ENCODE results near the gene UBALD2. TPM values are rescaled to one million over a fixed set of nuclear protein-coding genes. Genes with fewer than 3 reads are reported as not detected.

Gene UBALD2
- total RNA-seq, 1 donor from 2014 or later: 46.9 TPM

DNA sequence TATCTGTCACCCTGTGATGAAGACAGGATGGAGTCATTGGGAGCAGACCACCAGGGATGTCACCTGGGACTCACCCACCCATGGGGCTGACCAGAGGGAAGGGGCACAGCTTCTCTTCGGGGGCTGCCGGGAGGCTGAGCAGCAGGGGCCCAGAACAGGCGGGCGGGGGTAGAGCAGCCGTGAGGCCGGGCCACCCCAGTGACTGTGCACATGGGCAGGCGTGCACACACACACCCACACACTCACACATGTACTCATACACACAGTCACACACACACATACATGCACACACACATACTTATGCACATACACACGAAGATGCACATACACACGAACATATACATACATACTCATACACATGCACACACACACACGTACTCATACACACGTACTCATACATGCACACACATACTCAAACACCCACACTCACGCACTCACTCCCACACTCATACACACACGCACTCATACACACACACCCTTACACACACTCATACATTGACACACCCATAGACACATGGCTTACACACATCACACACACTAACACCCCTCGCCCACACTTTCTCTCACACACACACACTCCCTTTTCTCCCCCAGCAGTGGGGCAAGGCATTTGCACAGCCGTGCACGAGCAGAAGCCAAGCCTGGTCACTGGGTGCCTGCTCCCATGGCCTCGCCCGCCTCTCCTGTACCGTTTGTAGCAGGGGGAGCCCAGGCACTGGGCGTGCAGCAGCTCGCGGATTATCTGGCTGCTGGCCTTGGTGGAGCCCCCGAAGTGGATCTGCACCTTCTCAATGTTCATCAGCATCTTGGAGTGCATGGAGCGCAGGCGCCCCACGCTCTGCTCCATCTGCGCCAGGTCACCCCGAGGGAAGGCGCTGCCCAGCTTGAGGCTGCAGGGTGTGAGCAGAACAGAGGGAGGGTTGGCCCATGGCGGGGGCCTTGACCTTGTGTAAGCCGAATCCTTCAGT, 12.4 kb downstream of the UBALD2 start:
- Mint-ChIP-seq H3K27ac (peak overlapping the region; percentile 72), H3K27me3 (no peaks in the 10 kb centered on the region), H3K36me3 (no peaks in the 10 kb centered on the region), H3K4me3 (no peak overlapping the region), H3K9me3 (no peaks in the 10 kb centered on the region), H3K4me1 (ENCODE audit: unreplicated experiment) (peaks cover 10% of the 10 kb centered on the region)
- TF ChIP-seq, protein P1, sequence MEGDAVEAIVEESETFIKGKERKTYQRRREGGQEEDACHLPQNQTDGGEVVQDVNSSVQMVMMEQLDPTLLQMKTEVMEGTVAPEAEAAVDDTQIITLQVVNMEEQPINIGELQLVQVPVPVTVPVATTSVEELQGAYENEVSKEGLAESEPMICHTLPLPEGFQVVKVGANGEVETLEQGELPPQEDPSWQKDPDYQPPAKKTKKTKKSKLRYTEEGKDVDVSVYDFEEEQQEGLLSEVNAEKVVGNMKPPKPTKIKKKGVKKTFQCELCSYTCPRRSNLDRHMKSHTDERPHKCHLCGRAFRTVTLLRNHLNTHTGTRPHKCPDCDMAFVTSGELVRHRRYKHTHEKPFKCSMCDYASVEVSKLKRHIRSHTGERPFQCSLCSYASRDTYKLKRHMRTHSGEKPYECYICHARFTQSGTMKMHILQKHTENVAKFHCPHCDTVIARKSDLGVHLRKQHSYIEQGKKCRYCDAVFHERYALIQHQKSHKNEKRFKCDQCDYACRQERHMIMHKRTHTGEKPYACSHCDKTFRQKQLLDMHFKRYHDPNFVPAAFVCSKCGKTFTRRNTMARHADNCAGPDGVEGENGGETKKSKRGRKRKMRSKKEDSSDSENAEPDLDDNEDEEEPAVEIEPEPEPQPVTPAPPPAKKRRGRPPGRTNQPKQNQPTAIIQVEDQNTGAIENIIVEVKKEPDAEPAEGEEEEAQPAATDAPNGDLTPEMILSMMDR (conservative IDR thresholded peaks at IDR 0.05): no peak
- DNase-seq (ENCODE audit: extremely low spot score, unreplicated experiment): no peak

DNA sequence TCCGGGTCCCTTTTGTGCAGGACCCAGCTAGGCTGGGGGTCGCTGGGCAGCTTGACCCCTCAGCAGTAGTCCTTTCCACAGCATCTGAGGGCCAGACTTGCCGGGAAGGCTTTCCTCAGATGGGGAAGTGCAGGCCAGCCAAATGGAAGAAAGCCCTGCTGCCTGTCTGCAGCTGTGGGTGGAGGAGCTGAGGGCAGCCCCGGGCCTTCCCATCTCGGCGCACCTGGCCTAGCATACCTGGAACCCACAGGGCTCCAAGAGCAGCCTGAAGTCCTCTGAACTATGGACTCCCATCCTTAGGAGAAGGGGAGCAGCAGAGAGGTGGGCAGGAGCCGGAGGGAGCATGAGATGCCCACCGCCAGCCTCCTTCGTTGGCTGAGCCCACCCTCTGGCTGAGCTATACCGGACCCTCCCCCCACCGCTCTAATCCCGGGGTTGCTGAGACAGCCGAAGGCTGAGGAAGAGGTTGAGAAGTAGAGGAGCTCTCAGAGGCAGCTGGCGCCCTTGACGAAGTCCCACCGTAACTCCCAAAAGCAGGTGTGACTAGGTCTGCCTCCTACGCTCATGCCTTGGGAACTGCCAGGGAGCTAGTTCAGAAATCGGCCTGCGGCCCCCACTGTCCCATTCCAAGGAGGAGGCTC, 13.2 kb downstream of the UBALD2 start:
- no peak overlapping the region for H3K27ac Mint-ChIP-seq
- TF ChIP-seq, protein P1 (conservative IDR thresholded peaks at IDR 0.05): no peak
- H3K36me3 Mint-ChIP-seq: no peaks in the 10 kb centered on the region
- peaks cover 10% of the 10 kb centered on the region for H3K4me1 Mint-ChIP-seq (ENCODE audit: unreplicated experiment)
- no peaks in the 10 kb centered on the region for H3K9me3 Mint-ChIP-seq
- DNase-seq (ENCODE audit: extremely low spot score, unreplicated experiment): no peak
- no peak overlapping the region for H3K4me3 Mint-ChIP-seq
- H3K27me3 Mint-ChIP-seq: no peaks in the 10 kb centered on the region

DNA sequence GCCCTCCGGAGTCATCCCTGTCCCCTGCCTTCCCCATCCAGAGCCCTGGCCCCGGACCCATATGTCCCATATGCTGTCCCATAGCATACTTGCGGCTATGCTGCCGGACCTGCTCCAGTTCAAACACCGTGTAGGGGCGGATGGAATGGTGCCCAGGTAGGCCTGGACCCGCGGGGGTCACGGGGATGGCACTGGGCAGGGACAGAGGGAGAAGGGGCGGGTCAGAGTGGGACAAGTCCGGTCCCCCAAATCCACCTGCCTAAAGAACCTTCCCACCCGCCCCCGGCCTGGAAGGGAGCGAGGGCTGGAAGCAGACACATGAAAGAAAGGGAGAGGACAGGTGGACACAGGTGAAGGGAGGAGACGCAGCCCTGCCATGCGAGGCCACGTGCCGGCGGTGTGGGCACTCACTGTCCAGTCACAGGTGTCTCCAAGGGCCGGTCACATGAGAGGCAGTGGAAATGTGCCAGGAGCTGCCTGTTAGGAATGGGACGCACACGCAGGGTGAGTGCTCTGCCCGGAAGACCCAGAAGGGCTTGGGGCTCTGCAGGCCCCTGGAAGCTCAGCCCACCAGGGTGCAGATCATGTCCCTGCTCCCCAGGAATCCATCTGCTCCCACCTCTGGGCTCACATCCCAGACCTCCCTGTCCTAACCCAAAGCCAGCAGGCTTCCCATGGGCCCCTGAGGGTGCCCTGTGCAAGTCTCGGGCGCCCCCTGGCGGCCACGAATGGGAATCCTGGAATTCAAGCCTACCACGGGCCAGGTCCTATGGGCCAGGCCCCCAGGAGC, 14.0 kb downstream of the UBALD2 start:
- Mint-ChIP-seq H3K4me1 (ENCODE audit: unreplicated experiment) (peaks cover 10% of the 10 kb centered on the region), H3K27me3 (no peaks in the 10 kb centered on the region), H3K27ac (peak overlapping the region; percentile 36), H3K4me3 (no peak overlapping the region), H3K9me3 (no peaks in the 10 kb centered on the region), H3K36me3 (no peaks in the 10 kb centered on the region)
- peak; percentile 90 for DNase-seq (ENCODE audit: extremely low spot score, unreplicated experiment)
- TF ChIP-seq, protein P1 (conservative IDR thresholded peaks at IDR 0.05): peak; percentile 99

DNA sequence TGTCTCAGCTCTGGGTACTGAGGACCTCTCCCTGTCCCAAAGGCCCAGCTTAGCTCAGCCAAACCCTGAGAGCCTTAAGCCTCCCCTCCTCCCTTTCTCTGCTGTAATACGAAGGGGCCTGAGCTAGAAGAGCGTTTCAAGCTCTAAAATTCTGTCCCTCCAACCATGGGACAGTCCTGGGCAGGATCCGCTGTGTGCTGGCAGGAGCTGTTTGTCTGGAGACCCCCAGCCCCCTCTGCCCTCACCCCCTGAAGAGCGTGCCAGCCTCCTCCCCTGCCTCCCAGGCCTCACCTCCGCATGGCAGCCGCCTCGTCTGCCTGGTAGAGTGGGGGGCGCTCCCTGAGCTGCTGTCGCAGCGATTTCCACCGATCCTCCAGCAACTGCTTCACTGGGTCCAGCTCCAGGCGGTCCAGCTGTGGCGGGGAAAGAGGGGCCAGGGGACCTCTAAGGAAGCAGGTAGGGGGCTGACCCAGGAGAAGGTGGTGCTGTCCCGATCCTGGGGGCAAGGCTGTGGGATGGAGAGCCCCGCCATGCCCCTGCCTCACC, 14.7 kb downstream of the UBALD2 start:
- DNase-seq (ENCODE audit: extremely low spot score, unreplicated experiment): no peak
- Mint-ChIP-seq H3K4me1 (ENCODE audit: unreplicated experiment) (peaks cover 9% of the 10 kb centered on the region), H3K36me3 (no peaks in the 10 kb centered on the region), H3K27me3 (no peaks in the 10 kb centered on the region), H3K27ac (peak overlapping the region; percentile 36), H3K9me3 (no peaks in the 10 kb centered on the region), H3K4me3 (no peak overlapping the region)
- TF ChIP-seq, protein P1 (conservative IDR thresholded peaks at IDR 0.05): peak; percentile 31

DNA sequence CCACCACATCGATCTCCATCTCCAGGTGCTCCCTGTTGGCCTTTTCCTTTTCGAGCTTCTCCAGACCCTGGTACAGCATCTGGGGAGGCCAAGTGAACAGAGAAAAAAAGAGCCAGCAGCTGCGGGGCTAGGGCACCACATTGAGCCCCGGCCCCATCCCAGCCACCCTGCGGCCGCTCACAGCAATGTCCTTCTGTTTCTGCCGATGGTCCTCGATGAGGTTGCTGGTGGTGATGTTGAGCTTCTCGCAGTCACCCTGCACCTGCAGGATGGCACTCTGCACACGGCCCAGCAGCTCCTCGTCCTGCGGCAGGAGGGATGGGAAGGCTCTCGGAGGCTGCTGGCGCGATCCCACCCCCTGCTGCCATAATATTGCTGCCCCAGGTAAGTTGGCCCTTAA, 15.5 kb downstream of the UBALD2 start:
- H3K27ac Mint-ChIP-seq: no peak overlapping the region
- no peak for DNase-seq (ENCODE audit: extremely low spot score, unreplicated experiment)
- H3K4me1 Mint-ChIP-seq (ENCODE audit: unreplicated experiment): peaks cover 7% of the 10 kb centered on the region
- H3K27me3 Mint-ChIP-seq: no peaks in the 10 kb centered on the region
- H3K36me3 Mint-ChIP-seq: no peaks in the 10 kb centered on the region
- H3K4me3 Mint-ChIP-seq: no peak overlapping the region
- H3K9me3 Mint-ChIP-seq: no peaks in the 10 kb centered on the region
- TF ChIP-seq, protein P1 (conservative IDR thresholded peaks at IDR 0.05): no peak
